GM18511 (cell line): ENCODE results near the gene VAV3.

ENCODE experiments used
- ATAC-seq: cut with Tn5 transposase; IDR thresholded peaks from one replicate; pipeline ENCODE4 v1.9.1; 2021; ENCODE audit warnings: mild to moderate bottlenecking, moderate library complexity; ENCODE audit not compliant: unreplicated experiment

Gene VAV3

DNA sequence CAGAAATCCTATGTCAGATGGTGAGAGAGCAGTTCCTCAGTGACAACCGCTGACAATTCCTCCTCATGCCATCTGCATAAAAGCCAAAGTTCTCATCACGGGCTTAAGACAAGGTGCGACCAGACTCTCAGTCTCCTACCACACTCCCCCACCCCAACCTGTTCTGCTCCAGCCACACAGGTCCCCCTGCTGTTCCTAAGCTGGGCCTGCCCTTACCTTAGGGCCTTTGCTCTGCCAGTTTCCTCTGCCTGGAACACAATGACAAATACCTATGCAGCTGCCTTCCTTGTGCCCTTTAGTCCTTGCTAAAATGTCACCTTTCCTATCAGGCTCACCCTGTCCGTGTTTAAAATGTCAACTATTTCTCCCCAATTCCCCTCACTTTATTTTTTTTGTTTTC, 441.9 kb downstream of the VAV3 start:
- no peak for ATAC-seq
